ENCODE measurements around the gene ANKRD39. TPM values are rescaled to one million over a fixed set of nuclear protein-coding genes. Genes with fewer than 3 reads are reported as not detected.
"Not testable (repeated sequence)": the region's sequence is repeated elsewhere in the genome, so short reads cannot be mapped to it uniquely, and the experiment has no call there.

ANKRD39 gene
- polyA plus RNA-seq, 4 donors: 8.3 to 12.0 (median 9.6) TPM

- no peak for DNase-seq (ENCODE audit: low read depth in 4 of 4, low spot score in 2 of 4)
Observed at GRCh38 chr2:96873651-96874096, 15.9 kb upstream of the ANKRD39 start.

DNA sequence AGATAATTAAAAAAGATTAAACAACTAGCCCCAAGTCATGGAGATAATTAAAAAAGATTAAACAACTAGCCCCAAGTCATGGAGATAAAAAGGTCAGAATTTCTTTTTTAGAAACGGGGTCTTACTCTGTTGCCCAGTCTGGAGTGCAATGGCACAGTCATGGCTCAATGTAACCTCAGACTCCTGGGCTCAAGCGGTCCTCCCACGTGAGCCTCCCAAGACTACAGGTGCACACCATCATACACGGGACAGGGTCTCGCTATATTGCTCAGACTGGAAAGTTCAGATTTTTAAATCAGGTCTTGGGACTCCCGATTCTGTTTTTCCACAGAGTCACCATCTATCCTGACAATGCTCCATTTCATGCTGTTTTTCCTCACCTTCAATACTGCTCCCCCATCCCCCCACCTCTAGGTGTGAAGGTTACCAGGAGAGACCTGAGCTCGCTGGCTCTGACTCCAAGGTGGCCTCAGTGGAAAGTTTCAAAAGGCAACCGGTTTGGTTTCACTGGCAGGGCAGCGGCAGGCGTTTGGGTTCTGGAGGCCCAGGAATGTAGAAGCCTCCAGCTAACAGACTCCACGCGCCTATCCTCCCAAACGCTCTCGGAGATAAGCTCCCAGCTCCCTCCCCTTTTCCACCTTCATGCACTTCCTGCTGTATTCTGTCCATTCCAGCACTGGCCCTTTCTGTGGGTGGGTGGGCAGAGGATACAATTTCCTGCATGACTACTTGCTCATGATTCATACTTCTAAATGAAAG is 15.0 kb upstream of the ANKRD39 start:
- no peak for DNase-seq (ENCODE audit: low read depth in 4 of 4, low spot score in 2 of 4)

- DNase-seq (ENCODE audit: low read depth in 4 of 4, low spot score in 2 of 4): no peak
Observed at GRCh38 chr2:96870626-96871255, 12.9 kb upstream of the ANKRD39 start.

GRCh38 chr2:96869822-96870625 is 12.2 kb upstream of the ANKRD39 start, which contains the start of gene SEMA4C:
Gene SEMA4C, minus strand, starts transcription at chr2:96870080. Its CDS starts 2,194 bp downstream, at chr2:96867886.
- DNase-seq (ENCODE audit: low read depth in 4 of 4, low spot score in 2 of 4): no peak

DNA sequence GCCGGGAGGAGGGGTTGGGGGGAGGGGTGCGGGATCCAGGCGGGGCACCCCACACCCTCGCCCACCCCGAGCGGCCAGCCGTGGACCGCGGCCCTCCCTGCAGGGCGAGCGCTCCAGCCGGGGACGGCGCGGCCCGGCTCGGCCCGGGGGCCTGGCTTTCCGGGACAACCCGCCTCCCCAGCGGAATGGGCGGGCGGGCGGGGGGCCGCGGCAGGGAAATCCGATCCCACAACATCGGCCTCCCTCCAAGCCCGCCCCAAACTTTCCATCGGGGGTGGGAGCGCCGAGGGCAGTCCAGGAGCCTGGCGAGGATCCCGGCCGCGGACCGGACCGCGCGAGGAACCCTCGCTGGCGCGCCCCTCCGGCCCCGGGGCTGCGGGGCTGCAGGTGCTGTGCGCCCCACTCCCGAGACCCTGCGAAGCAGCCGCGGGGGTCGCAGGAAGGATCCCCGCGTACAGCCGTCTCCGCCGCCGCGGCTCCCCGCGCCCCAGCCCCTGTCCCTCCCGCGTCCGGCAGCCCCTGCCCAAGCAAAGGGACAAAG is 11.5 kb upstream of the ANKRD39 start:
- no peak for DNase-seq (ENCODE audit: low read depth in 4 of 4, low spot score in 2 of 4)

GRCh38 chr2:96868555-96869280 is 10.9 kb upstream of the ANKRD39 start:
- peak in 1 of 4 donors; percentile 84 for DNase-seq (ENCODE audit: low read depth in 4 of 4, low spot score in 2 of 4)

- DNase-seq (ENCODE audit: low read depth in 4 of 4, low spot score in 2 of 4): no peak
Observed at GRCh38 chr2:96867756-96868554, 10.1 kb upstream of the ANKRD39 start.

- DNase-seq (ENCODE audit: low read depth in 4 of 4, low spot score in 2 of 4): no peak
Observed at GRCh38 chr2:96866986-96867755, 9.4 kb upstream of the ANKRD39 start.

- no peak for DNase-seq (ENCODE audit: low read depth in 4 of 4, low spot score in 2 of 4)
Observed at GRCh38 chr2:96866586-96866985, 8.8 kb upstream of the ANKRD39 start.

GRCh38 chr2:96866149-96866548 is 8.3 kb upstream of the ANKRD39 start:
- DNase-seq (ENCODE audit: low read depth in 4 of 4, low spot score in 2 of 4): no peak

DNA sequence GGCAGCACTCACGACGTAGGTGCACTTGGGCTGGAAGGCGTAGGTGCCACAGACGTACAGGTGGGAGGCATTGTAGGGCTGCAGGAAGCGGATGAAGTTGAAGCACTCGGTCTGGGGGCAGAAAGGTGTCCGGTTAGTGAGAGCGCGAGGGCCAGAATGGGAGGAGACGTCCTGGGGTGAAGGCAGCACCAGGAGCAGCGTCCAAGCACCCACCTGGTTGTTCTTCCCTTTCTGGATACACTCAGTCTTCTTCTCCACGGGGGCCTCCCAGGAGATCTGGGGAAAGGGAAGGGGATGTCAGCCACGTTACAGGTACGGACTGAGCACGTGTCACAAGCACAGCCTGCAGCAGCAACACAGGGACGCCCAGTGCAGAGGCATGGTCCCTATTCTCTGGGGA is 7.8 kb upstream of the ANKRD39 start:
- no peak for DNase-seq (ENCODE audit: low read depth in 4 of 4, low spot score in 2 of 4)

DNA sequence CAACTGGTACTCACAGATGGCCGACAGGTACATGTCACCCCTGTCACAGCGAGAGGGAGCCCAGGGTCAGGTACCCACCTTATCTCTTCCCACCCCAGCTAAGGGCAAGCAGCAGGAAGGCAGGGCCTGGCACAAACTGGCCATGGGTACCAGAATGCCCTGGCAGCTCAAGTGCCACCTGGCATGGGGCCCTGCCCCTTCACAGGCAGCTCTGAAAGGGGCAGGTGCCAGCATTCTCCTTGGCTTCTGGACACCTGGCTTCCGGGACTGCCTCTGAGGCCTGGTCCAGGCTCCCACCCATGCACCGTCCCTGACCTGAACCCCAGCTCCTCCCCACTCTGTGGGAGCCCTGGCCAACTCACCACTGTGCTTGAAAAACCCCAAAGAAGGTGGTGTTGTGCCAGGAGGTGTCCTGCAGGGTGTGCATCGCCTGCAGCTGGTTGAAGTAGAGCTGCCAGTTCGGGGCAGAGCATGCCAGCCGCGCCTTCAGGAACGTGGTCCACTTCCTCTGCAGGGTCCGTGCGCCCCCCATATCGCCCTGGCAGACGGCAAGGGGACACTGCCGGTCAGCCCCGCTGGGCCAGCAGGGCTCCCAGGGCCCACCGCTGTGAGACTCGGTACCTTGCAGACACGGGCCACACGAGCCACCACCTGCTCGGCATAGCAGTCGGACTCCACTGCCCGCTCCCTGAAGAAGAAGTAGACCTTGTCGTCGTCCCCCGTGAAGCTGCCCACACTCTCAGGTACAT is 6.7 kb upstream of the ANKRD39 start:
- DNase-seq (ENCODE audit: low read depth in 4 of 4, low spot score in 2 of 4): no peak

GRCh38 chr2:96863575-96864342 is 5.9 kb upstream of the ANKRD39 start:
- no peak for DNase-seq (ENCODE audit: low read depth in 4 of 4, low spot score in 2 of 4)

- DNase-seq (ENCODE audit: low read depth in 4 of 4, low spot score in 2 of 4): not testable (repeated sequence)
Observed at GRCh38 chr2:96863056-96863455, 5.2 kb upstream of the ANKRD39 start.

GRCh38 chr2:96861074-96861473 is 3.3 kb upstream of the ANKRD39 start:
- DNase-seq (ENCODE audit: low read depth in 4 of 4, low spot score in 2 of 4): no peak

DNA sequence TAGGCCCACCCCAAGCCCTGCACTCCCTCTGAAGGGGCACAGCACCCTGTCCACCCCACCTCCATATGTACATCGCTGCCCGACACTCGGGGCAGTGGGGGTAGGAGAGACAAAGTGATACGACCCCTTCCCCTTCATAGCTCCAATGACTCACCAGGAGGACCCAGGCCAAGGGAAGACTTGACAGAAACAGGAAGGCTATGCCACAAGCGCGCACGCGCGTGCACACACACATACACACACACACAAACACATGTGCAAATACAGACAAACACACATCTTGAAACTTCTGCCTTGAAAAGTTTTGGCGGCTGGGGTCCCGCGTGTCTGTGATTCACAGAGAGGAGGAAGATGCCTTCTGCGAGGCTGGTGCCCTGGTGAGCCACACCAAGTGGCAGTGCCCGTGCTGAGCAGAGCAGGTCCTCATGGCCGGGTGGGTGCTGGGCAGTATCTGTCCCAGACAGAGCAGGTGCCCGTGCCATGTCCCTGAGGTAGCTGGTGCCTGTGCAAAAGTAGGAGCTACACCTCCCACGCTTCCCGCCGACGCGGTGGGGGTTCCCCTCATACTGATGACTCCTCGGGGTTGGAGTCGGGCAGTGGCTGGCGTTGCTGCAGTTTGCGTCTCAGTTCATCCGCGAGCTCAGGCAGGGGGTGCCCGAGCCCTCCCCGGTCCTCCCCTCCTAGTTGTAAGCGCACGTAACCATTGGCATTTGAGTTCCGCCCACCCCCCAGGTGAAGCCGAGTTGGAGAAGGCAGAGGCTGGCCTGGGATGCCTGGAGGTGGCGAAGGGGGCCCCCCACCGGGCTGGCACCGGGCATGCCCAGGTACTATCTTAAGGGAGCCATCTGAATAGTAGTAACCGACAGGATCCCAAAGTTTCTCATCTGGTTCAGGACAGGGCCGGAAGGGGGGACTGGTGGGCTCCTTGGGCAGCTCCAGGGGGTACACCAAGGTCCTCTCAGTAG is 2.5 kb upstream of the ANKRD39 start:
- DNase-seq (ENCODE audit: low read depth in 4 of 4, low spot score in 2 of 4): no peak
